B cell (primary cell): ENCODE measurements around the gene TAAR6.

Experiments
- EZH2 ChIP-seq: IDR thresholded peaks from 2 replicates; pipeline ENCODE4 v1.6.1; 2012; ENCODE audit warnings: borderline replicate concordance, low read depth, mild to moderate bottlenecking, moderate library complexity, low read length; ENCODE audit not compliant: insufficient read depth, poor library complexity, severe bottlenecking
- TF ChIP-seq, protein P1 (sequence below): fragments of 200-600 bp; IDR thresholded peaks from one replicate; pipeline ENCODE4 v1.8.0; 2022; ENCODE audit warnings: antibody characterized with exemption, mild to moderate bottlenecking

GRCh38 chr6:132537145-132537544, 33.0 kb upstream of the TAAR6 start:
- TF ChIP-seq, protein P1, sequence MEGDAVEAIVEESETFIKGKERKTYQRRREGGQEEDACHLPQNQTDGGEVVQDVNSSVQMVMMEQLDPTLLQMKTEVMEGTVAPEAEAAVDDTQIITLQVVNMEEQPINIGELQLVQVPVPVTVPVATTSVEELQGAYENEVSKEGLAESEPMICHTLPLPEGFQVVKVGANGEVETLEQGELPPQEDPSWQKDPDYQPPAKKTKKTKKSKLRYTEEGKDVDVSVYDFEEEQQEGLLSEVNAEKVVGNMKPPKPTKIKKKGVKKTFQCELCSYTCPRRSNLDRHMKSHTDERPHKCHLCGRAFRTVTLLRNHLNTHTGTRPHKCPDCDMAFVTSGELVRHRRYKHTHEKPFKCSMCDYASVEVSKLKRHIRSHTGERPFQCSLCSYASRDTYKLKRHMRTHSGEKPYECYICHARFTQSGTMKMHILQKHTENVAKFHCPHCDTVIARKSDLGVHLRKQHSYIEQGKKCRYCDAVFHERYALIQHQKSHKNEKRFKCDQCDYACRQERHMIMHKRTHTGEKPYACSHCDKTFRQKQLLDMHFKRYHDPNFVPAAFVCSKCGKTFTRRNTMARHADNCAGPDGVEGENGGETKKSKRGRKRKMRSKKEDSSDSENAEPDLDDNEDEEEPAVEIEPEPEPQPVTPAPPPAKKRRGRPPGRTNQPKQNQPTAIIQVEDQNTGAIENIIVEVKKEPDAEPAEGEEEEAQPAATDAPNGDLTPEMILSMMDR: no peak
- TF ChIP-seq EZH2: no peak
